Measurements from ENCODE around the gene EFNA4.

- no peak for TF ChIP-seq MZF1 (tag by site-specific recombination; IDR thresholded peaks at IDR 0.05; ENCODE audit: borderline replicate concordance)
- no peak for TF ChIP-seq ZNF777 (tag by site-specific recombination; IDR thresholded peaks at IDR 0.05; ENCODE audit: borderline replicate concordance)
These were observed 33.2 kb upstream of the EFNA4 start for GRCh38 chr1:155030243-155030795.
